Transverse colon (tissue), 3 donors: ENCODE measurements around the gene LRRC2.

Source experiments
- CTCF ChIP-seq, 5 experiments: fragments of 200-600 bp in 3 of 5; fragments of 450-650 bp in 2 of 5; sonication (generic) in 3 of 5; IDR thresholded peaks; 1 replicate in 2 of 5; 2 replicates in 3 of 5; pipeline ENCODE4 v1.5.1; 2016 to 2017; ENCODE audit warnings: antibody characterized with exemption in 5 of 5, inconsistent platforms in 3 of 5, mild to moderate bottlenecking in 2 of 5, moderate library complexity in 1 of 5
- POLR2A ChIP-seq: fragments of 450-650 bp; IDR thresholded peaks from one replicate; pipeline ENCODE4 v1.6.1; 2016; ENCODE audit warnings: antibody characterized with exemption, mild to moderate bottlenecking, moderate library complexity

DNA sequence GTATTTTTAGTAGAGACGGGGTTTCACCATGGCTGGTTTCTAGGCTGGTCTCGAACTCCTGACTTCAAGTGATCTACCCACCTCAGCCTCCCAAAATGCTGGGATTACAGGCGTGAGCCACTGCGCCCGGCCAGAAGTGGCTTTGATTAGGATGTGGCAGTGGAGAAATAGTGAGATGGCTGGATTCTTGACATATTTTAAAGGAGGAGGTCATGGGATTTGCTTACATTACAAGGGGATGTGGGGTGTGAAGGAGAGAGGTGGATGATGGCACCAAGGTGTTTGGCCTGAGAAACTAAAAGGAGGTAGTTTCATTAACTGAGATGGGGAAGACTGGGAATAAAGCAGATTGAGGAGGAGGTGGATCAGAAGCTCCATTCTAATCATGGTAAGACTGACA, 86.4 kb downstream of the LRRC2 start:
- TF ChIP-seq CTCF (IDR thresholded peaks at IDR 0.05) (no peak), POLR2A (no peak)
